GM18498 (cell line): ENCODE measurements around the gene EEF1B2.

Source experiments
- ATAC-seq: cut with Tn5 transposase; IDR thresholded peaks from one replicate; pipeline ENCODE4 v1.9.1; 2021; ENCODE audit warnings: mild to moderate bottlenecking, moderate library complexity; ENCODE audit not compliant: unreplicated experiment

EEF1B2 gene

GRCh38 chr2:206211657-206212255, 52.1 kb downstream of the EEF1B2 start:
- no peak for ATAC-seq
